Endothelial cell of umbilical vein (primary cell): Measurements from ENCODE around the gene GFOD1.

Experiments
- EZH2 ChIP-seq: IDR thresholded peaks from 2 replicates; pipeline ENCODE4 v1.6.1; 2012; ENCODE audit warnings: borderline replicate concordance, low read depth, mild to moderate bottlenecking, moderate library complexity, low read length, inconsistent platforms; ENCODE audit not compliant: severe bottlenecking
- GATA2 ChIP-seq: IDR thresholded peaks from 2 replicates; pipeline ENCODE4 v1.7.0; 2011; ENCODE audit warnings: low read depth, mild to moderate bottlenecking, moderate library complexity, mixed read lengths, low read length; ENCODE audit not compliant: insufficient read length, insufficient read depth
- MYC ChIP-seq: IDR thresholded peaks from one replicate; pipeline ENCODE4 v1.6.1; 2011; ENCODE audit warnings: mild to moderate bottlenecking, low read depth, low read length
- POLR2A ChIP-seq: IDR thresholded peaks from 2 replicates; pipeline ENCODE4 v1.6.1; 2012; ENCODE audit warnings: low read depth, mild to moderate bottlenecking, control low read depth, low read length
- TF ChIP-seq, protein P1 (sequence below), 2 donors: IDR thresholded peaks; 1 replicate in 1 of 2; 2 replicates in 1 of 2; pipeline ENCODE4 v1.5.1; 2011; ENCODE audit warnings: low read length in 2 of 2, mild to moderate bottlenecking in 2 of 2, moderate library complexity in 2 of 2, control low read depth in 1 of 2, inconsistent platforms in 1 of 2, low read depth in 1 of 2; ENCODE audit not compliant: insufficient read depth in 1 of 2; ENCODE audit errors: extremely low read depth in 1 of 2

DNA sequence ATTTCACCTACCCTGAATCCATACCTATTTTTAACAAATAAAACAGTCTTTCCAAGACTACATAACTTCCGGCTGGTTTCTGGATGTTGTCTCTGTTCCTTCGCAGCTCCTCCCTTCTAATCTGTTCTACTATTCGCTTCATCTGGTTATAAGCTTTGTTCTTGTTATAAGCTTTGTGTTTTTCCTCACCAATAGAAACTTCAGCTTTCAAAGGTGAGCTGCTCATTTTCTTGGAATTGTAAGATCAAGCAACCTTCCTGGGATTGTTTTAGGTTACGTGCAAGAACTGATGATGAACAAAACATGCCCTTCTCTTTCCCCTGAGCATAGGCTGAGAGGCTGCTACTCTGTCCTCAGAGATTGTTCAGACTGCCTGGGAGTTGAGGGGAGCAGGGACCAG is 2.1 kb downstream of the GFOD1 start:
- TF ChIP-seq, protein P1, sequence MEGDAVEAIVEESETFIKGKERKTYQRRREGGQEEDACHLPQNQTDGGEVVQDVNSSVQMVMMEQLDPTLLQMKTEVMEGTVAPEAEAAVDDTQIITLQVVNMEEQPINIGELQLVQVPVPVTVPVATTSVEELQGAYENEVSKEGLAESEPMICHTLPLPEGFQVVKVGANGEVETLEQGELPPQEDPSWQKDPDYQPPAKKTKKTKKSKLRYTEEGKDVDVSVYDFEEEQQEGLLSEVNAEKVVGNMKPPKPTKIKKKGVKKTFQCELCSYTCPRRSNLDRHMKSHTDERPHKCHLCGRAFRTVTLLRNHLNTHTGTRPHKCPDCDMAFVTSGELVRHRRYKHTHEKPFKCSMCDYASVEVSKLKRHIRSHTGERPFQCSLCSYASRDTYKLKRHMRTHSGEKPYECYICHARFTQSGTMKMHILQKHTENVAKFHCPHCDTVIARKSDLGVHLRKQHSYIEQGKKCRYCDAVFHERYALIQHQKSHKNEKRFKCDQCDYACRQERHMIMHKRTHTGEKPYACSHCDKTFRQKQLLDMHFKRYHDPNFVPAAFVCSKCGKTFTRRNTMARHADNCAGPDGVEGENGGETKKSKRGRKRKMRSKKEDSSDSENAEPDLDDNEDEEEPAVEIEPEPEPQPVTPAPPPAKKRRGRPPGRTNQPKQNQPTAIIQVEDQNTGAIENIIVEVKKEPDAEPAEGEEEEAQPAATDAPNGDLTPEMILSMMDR (IDR thresholded peaks at IDR 0.05; ENCODE audit: extremely low read depth in 1 of 2, insufficient read depth in 1 of 2, low read depth in 1 of 2, low read length in 2 of 2) = no peak
- TF ChIP-seq EZH2 = no peak
- TF ChIP-seq POLR2A = no peak
- TF ChIP-seq MYC = no peak
- no peak for TF ChIP-seq GATA2
